GM10266 (cell line): ENCODE results near the gene MRTFA.

Experiments
- DNase-seq: peaks from one replicate; pipeline ENCODE4 v3.0.0; 2012; ENCODE audit errors: extremely low spot score
- CTCF ChIP-seq: IDR thresholded peaks from 2 replicates; pipeline ENCODE4 v1.5.1; 2012; ENCODE audit warnings: mild to moderate bottlenecking, low read depth; ENCODE audit not compliant: control insufficient read depth, insufficient read depth; ENCODE audit errors: missing control alignments

MRTFA gene

GRCh38 chr22:40363059-40363458 is 273.5 kb downstream of the MRTFA start:
- TF ChIP-seq CTCF, result no peak
- DNase-seq, result no peak

- TF ChIP-seq CTCF, result no peak
- DNase-seq, result no peak
Measured at GRCh38 chr22:40361100-40361499, 275.4 kb downstream of the MRTFA start.
